Esophagus muscularis mucosa (tissue), 3 donors: ENCODE data around the gene BTAF1.

Experiments used
- CTCF ChIP-seq, 3 experiments: fragments of 200-600 bp in 2 of 3; fragments of 450-650 bp in 1 of 3; sonication (generic) in 2 of 3; IDR thresholded peaks; one replicate each; pipeline ENCODE4 v1.5.1; 2017 to 2019; ENCODE audit warnings: antibody characterized with exemption in 3 of 3, mild to moderate bottlenecking in 2 of 3, moderate library complexity in 1 of 3
- POLR2A ChIP-seq: fragments of 450-650 bp; IDR thresholded peaks from one replicate; pipeline ENCODE4 v1.6.1; 2017; ENCODE audit warnings: antibody characterized with exemption, moderate library complexity, mild to moderate bottlenecking, low read depth
- POLR2AphosphoS5 ChIP-seq, 2 donors: sonication (generic); formaldehyde crosslinking; IDR thresholded peaks; one replicate each; pipeline ENCODE4 v1.6.1; 2017; ENCODE audit warnings: antibody characterized with exemption in 2 of 2

GRCh38 chr10:91935886-91936285 lies 12.3 kb downstream of the BTAF1 start:
- no peak for TF ChIP-seq CTCF (IDR thresholded peaks at IDR 0.05)
- no peak for TF ChIP-seq POLR2A
- TF ChIP-seq POLR2AphosphoS5 (IDR thresholded peaks at IDR 0.05): no peak
